ENCODE data around the gene VPS54. TPM values are rescaled to one million over a fixed set of nuclear protein-coding genes. Genes with fewer than 3 reads are reported as not detected.

VPS54 gene
- total RNA-seq, 1 experiment from 2014 or later, result 19.1 TPM

DNA sequence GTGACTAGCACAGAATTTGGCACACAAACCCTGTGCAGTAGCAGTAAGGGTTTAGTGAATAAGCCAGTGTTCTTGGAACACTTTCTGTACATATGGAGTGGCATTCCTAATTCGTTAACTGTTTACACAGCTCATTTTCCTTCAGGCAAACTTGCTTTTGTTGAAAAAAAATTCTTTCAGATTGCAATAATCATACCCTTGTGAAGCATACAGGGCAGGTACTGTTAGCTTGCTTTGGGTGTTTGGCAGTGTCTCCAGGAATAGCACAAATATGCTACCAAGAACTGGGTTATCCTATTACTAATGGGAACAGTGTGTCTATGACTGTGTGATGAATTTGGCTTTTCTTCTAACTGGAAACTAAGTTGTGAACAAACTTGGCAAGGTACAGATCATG is 144.1 kb downstream of the VPS54 start:
- POLR2A ChIA-PET (ENCODE audit: low non-redundant PET), result no interaction called here
- Histone ChIP-seq H3K36me3 (ENCODE audit: insufficient read depth, low read length, poor library complexity, severe bottlenecking) (peaks cover 15% of the 10 kb centered on the region), H3K27me3 (replicated peaks; ENCODE audit: insufficient read depth, low read depth, low read length, poor library complexity) (no peaks in the 10 kb centered on the region), H3K27ac (ENCODE audit: low read depth, low read length, poor library complexity, severe bottlenecking) (no peak overlapping the region), H3K4me3 (ENCODE audit: low read depth, low read length, poor library complexity, severe bottlenecking) (no peak overlapping the region), H3K4me1 (ENCODE audit: insufficient read depth, low read length, poor library complexity, severe bottlenecking) (no peaks in the 10 kb centered on the region), H3K9me3 (ENCODE audit: low read depth, low read length, poor library complexity, severe bottlenecking) (peaks cover 9% of the 10 kb centered on the region)
- CTCF ChIA-PET, result no interaction called here
- intact Hi-C loops (cut with micrococcal nuclease; ENCODE audit: unreplicated experiment), result no loop called here
- DNase-seq (ENCODE audit: low spot score), result no peak
- no peak for TF ChIP-seq EZH2 (IDR thresholded peaks at IDR 0.05; ENCODE audit: borderline replicate concordance, low read depth, low read length, poor library complexity, severe bottlenecking)
- TF ChIP-seq, protein P1, sequence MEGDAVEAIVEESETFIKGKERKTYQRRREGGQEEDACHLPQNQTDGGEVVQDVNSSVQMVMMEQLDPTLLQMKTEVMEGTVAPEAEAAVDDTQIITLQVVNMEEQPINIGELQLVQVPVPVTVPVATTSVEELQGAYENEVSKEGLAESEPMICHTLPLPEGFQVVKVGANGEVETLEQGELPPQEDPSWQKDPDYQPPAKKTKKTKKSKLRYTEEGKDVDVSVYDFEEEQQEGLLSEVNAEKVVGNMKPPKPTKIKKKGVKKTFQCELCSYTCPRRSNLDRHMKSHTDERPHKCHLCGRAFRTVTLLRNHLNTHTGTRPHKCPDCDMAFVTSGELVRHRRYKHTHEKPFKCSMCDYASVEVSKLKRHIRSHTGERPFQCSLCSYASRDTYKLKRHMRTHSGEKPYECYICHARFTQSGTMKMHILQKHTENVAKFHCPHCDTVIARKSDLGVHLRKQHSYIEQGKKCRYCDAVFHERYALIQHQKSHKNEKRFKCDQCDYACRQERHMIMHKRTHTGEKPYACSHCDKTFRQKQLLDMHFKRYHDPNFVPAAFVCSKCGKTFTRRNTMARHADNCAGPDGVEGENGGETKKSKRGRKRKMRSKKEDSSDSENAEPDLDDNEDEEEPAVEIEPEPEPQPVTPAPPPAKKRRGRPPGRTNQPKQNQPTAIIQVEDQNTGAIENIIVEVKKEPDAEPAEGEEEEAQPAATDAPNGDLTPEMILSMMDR (conservative IDR thresholded peaks at IDR 0.05; ENCODE audit: low read depth, low read length), result no peak
- no TSS peak for BruUV-seq (replicated peaks)

DNA sequence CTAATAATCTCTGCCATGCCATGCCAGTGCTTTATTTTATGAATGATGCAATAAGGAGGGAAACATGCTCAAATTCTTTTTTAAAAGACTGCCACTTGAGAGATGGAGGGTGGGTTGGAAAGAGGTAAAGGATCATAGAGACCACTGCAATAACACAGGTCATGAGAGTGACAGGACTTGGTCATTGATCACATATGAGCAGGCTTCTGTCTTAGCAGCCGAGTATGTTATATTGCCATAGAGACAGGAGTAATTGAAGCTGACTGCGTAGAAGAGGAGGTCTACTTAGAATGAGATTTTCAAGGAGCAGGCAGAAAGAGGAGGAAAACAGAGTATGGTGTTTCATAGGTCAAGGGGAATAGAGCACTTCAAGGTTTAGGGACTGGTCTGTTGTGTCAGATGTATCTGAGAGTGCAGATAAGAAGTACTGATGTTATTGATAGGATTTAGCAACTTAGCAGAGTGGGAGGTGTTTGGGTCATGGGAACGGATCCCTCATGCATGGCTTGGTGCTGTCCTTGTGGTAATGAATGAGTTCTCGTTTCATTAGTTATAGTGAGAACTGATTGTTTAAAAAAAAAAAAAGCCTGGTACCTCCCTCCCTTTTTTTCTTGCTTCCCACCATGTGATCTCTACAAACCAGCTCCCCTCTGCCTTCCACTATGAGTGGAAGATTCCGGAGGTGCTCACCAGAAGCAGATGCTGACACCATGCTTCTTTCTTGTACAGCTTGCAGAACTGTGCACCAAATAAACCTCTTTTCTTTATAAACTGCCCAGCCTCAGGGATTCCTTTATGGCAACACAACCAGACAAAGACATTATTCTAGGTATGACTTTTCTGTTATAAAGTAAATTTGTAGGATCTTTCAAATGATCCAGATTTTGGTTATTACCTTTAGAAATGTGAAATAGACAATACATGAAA is 144.8 kb downstream of the VPS54 start:
- no peaks in the 10 kb centered on the region for H3K4me1 ChIP-seq (ENCODE audit: insufficient read depth, low read length, poor library complexity, severe bottlenecking)
- H3K4me3 ChIP-seq (ENCODE audit: low read depth, low read length, poor library complexity, severe bottlenecking), result no peak overlapping the region
- BruUV-seq (replicated peaks), result no TSS peak
- no peaks in the 10 kb centered on the region for H3K27me3 ChIP-seq (replicated peaks; ENCODE audit: insufficient read depth, low read depth, low read length, poor library complexity)
- TF ChIP-seq EZH2 (IDR thresholded peaks at IDR 0.05; ENCODE audit: borderline replicate concordance, low read depth, low read length, poor library complexity, severe bottlenecking), result no peak
- TF ChIP-seq, protein P1 (conservative IDR thresholded peaks at IDR 0.05; ENCODE audit: low read depth, low read length), result no peak
- no peak for DNase-seq (ENCODE audit: low spot score)
- POLR2A ChIA-PET (ENCODE audit: low non-redundant PET), result no interaction called here
- intact Hi-C loops (cut with micrococcal nuclease; ENCODE audit: unreplicated experiment), result no loop called here
- H3K27ac ChIP-seq (ENCODE audit: low read depth, low read length, poor library complexity, severe bottlenecking), result no peak overlapping the region
- CTCF ChIA-PET, result no interaction called here
- H3K36me3 ChIP-seq (ENCODE audit: insufficient read depth, low read length, poor library complexity, severe bottlenecking), result peaks cover 15% of the 10 kb centered on the region
- peaks cover 9% of the 10 kb centered on the region for H3K9me3 ChIP-seq (ENCODE audit: low read depth, low read length, poor library complexity, severe bottlenecking)

DNA sequence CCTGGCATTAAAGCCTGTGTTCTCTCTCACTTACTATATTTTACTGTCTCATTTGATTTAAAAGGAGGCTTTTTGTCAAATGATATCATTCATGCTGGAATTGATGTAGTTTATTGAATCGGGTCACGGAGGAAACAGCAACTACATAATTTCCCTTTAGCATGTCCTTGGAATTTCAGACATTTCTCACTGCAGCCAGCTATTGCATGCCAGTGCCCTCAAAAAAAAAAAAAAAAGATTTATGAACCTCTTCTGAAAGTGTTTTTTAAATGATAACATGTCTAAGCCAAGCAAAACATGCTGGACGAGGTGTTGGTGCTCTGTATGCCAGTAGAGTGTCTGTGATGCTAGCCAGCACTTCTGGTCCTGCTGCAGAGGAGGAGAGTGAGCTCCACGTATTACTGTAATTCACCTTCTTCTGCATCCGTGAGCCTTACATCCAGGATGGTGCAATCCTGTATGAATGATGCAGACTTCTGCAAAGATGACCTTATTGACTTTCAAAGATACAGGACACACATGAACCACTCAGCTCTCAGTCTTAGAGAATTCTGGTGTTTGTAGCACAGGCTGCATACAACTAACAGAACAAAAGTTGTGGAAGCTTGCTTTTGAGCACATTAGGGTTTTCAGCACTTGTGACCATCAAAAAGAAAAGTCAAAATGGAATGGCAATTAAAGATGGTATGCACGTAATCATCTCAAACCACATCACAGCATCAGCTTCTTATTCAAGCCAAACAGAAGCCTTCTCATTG is 146.5 kb downstream of the VPS54 start:
- no peak overlapping the region for H3K27ac ChIP-seq (ENCODE audit: low read depth, low read length, poor library complexity, severe bottlenecking)
- POLR2A ChIA-PET (ENCODE audit: low non-redundant PET), result no interaction called here
- no peak for DNase-seq (ENCODE audit: low spot score)
- TF ChIP-seq EZH2 (IDR thresholded peaks at IDR 0.05; ENCODE audit: borderline replicate concordance, low read depth, low read length, poor library complexity, severe bottlenecking), result no peak
- TF ChIP-seq, protein P1 (conservative IDR thresholded peaks at IDR 0.05; ENCODE audit: low read depth, low read length), result no peak
- H3K36me3 ChIP-seq (ENCODE audit: insufficient read depth, low read length, poor library complexity, severe bottlenecking), result peaks cover 15% of the 10 kb centered on the region
- H3K4me3 ChIP-seq (ENCODE audit: low read depth, low read length, poor library complexity, severe bottlenecking), result no peak overlapping the region
- intact Hi-C loops (cut with micrococcal nuclease; ENCODE audit: unreplicated experiment), result no loop called here
- no TSS peak for BruUV-seq (replicated peaks)
- H3K27me3 ChIP-seq (replicated peaks; ENCODE audit: insufficient read depth, low read depth, low read length, poor library complexity), result no peaks in the 10 kb centered on the region
- CTCF ChIA-PET, result no interaction called here
- H3K9me3 ChIP-seq (ENCODE audit: low read depth, low read length, poor library complexity, severe bottlenecking), result peaks cover 9% of the 10 kb centered on the region
- no peaks in the 10 kb centered on the region for H3K4me1 ChIP-seq (ENCODE audit: insufficient read depth, low read length, poor library complexity, severe bottlenecking)
